Fibroblast of villous mesenchyme (primary cell): Measurements from ENCODE around the gene TM9SF4. TPM values are rescaled to one million over a fixed set of nuclear protein-coding genes. Genes with fewer than 3 reads are reported as not detected.

Experiments used
- DNase-seq: peaks from one replicate; pipeline ENCODE4 v3.0.0-alpha.2; 2010; ENCODE audit warnings: low read depth
- H3K4me3 ChIP-seq: 2 replicates; pipeline ENCODE4 v1.5.1; 2011; ENCODE audit warnings: low read depth, mild to moderate bottlenecking, low read length
- total RNA-seq: library from RNA; depleted of rRNA; stranded (reverse); fragments of >200 nt; gene quantifications from 2 replicates; pipeline ENCODE4 v1.2.3, GENCODE V29; 2012
- TF ChIP-seq, protein P1 (sequence below): IDR thresholded peaks from 2 replicates; pipeline ENCODE4 v1.5.1; 2012; ENCODE audit warnings: low read depth, mild to moderate bottlenecking, low read length; ENCODE audit not compliant: insufficient read depth

The TM9SF4 gene
- total RNA-seq, 1 donor = 58.7 TPM

DNA sequence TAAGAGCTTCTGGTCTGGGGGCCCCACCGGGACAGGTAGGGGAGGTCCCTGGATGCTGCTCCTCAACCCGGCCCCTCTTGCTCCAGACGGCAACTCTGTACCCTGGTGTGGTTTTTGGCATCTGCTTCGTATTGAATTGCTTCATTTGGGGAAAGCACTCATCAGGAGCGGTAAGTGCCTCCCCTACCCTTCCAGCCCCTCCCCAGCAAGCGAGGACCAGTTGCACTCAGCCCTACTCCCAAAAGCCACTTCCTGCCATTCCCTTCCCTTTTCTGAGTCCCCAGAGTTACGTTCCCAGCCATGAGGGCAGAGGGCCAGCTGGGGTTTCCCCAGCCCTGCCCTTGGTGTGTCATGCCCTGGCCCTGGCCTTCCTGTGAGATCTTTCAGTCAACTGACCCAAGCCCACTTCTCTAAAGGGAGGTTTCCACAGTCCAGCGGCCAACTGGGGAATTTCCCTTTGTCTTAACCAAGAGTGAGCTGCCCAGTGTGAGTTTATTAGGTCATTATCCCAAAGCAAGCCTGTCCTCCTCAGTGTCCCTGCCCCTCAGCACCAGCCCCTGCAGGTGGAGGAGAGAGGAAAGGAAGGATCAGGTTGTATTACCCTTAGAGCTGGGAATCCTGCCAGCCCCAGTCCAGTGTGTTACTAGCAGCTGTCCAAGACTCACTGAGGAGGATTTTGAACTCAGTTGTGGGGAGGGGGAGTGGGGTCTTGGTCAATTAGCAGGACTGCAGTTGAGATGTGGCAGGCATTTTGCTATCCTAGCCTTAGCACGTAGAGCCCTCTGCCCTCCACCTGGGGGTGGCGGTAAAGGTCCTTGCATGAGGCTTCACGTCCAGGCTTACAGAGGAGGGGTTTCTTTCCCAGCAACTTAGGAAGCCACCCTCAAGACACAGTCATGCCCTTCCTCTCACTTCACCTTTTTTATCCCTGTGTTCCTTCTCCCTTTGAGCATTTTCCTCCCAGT is 45.8 kb downstream of the TM9SF4 start:
- TF ChIP-seq, protein P1, sequence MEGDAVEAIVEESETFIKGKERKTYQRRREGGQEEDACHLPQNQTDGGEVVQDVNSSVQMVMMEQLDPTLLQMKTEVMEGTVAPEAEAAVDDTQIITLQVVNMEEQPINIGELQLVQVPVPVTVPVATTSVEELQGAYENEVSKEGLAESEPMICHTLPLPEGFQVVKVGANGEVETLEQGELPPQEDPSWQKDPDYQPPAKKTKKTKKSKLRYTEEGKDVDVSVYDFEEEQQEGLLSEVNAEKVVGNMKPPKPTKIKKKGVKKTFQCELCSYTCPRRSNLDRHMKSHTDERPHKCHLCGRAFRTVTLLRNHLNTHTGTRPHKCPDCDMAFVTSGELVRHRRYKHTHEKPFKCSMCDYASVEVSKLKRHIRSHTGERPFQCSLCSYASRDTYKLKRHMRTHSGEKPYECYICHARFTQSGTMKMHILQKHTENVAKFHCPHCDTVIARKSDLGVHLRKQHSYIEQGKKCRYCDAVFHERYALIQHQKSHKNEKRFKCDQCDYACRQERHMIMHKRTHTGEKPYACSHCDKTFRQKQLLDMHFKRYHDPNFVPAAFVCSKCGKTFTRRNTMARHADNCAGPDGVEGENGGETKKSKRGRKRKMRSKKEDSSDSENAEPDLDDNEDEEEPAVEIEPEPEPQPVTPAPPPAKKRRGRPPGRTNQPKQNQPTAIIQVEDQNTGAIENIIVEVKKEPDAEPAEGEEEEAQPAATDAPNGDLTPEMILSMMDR = peak; percentile 40
- DNase-seq = peak; percentile 71
- no peak overlapping the region for H3K4me3 ChIP-seq

DNA sequence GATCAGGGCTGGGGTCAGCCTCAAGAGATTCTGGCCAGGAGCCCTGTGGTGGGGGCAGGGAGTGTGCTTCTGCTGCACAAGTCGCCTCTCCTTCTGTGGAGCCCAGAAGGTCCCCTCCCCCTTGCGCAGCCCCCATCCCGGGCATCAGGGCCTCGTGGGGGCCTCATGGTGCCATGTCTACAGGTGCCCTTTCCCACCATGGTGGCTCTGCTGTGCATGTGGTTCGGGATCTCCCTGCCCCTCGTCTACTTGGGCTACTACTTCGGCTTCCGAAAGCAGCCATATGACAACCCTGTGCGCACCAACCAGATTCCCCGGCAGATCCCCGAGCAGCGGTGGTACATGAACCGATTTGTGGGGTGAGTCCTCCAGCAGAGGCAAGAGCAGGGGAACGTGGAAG is 48.1 kb downstream of the TM9SF4 start:
- no peak overlapping the region for H3K4me3 ChIP-seq
- no peak for DNase-seq
- TF ChIP-seq, protein P1 = no peak

DNA sequence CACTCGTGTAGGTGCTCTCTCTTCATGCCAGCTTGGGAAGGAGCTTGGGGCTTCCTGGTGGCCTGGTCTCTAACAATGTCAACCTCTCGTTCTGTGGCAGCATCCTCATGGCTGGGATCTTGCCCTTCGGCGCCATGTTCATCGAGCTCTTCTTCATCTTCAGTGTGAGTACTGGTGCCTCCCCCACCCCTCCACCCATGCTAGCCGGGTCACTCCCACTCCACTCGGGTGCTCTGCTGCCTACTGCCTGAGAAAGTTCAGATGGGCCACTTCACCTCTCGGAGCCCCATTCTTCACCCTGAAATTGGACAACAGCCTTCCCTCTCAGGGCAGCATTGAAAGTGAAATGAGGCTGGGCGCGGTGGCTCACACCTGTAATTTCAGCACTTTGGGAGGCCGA is 48.8 kb downstream of the TM9SF4 start:
- no peak for DNase-seq
- TF ChIP-seq, protein P1 = no peak
- H3K4me3 ChIP-seq = no peak overlapping the region

DNA sequence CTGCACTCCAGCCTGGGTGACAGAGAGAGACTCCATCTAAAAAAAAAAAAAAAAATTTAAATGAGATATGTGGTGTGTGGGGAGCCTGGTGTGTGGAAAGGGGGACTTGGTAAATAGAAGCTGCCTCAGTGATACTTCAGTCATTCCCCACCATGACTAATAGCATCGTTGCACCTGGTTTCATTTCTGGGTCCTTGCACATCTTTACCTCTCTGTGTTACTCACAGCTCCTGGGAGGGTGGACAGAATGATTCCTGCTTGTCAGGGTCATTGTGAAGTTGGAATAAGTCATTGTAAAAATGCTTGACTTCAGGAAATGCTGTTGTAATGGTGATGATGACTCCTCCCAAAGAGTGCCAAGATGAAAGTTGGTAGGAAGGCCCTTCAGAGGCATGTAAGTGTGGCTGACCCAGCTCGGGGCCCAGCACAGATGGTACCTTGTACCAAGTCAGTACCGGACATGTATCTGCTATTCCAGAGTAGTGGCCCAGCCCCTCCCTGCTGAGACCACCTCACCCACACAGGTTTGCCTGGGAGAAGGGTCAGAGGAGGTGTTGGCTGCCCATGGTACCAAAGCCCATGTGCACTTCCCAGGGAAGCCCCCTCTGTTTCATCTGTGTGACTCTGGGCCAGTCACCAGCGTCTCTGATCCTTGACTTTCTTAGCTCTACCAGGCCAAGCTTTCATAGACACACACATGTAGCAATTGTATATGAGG is 49.6 kb downstream of the TM9SF4 start:
- no peak overlapping the region for H3K4me3 ChIP-seq
- DNase-seq = no peak
- TF ChIP-seq, protein P1 = no peak

DNA sequence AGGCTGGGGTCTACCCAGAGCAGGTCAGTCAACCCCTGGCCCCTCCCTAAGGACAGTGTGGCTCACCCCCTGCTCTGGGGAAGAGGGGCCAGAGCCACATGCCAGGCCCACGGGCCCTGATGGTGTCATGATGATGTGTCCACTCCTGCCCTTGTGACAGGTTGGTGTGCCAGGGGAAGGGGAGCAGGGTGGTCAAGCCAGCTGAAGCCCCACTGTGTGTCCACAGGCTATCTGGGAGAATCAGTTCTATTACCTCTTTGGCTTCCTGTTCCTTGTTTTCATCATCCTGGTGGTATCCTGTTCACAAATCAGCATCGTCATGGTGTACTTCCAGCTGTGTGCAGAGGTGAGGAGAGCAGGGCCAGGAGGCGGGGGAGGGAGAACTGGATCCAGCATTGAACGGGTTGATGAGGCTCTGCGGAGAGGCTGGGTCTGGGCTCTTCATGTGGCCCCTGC is 50.3 kb downstream of the TM9SF4 start:
- no peak overlapping the region for H3K4me3 ChIP-seq
- DNase-seq = no peak
- TF ChIP-seq, protein P1 = no peak

DNA sequence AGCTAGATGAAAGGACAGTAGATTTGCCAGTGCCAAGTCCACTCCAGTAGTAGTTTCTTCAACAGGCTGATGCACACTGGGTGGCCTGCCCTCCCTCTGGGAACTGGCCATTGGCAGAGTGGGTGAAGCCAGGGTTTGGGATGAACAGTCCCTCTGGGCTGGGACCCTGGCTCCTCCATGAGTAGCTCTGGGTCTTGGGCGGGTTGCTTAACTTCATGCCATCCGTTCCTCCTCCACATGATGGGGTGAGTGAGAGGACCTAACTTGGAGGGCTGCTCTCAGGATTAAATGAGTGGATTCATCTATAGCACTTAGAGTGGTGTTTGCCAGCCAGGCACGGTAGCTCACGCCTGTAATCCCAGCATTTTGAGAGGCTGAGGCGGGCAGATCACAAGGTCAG is 50.8 kb downstream of the TM9SF4 start:
- H3K4me3 ChIP-seq = no peak overlapping the region
- TF ChIP-seq, protein P1 = no peak
- no peak for DNase-seq
